Measurements from ENCODE around the gene ARHGAP10.

The ARHGAP10 gene

DNA sequence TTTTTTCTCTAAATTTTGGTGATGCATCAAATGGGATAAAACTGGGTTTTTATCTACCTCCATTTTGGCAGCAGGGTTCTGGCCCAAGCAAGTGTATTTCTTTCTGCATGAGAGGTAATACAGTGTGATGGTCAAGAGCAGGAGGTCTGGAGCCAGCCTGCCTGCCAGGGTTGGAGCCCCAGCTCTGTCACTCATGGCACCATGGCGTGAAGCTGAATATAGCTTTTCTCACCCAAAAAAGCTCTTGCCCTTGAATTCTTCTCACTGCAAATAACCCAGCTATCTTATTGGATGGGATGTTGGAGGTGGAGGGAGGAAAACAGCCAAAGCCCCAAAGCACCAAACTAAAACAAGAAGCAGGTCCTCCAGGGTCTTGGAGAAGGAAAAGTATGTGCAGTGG, 218.4 kb downstream of the ARHGAP10 start:
- no peak for DNase-seq (ENCODE audit: low read depth)

GRCh38 chr4:147950841-147951240, 219.0 kb downstream of the ARHGAP10 start:
- DNase-seq (ENCODE audit: low read depth): no peak

DNA sequence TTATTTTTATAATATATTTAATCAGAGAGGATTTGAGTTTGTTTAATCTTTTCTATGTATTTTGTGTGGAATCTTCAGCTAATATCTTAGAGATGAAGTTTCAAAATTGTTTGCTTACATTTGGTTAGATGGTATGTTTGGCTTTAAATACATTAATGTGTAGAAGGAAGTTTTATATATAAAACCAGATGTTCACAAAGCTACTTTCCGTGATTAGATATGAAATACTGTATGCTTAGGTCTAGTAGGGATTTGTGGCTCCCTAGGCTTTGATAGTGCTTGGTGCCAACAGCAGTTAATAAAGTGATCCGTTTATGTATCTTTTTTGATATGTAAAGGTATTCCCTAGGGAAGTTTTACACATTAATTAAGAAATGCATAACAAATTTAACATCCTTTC, 223.0 kb downstream of the ARHGAP10 start:
- no peak for DNase-seq (ENCODE audit: low read depth)

DNA sequence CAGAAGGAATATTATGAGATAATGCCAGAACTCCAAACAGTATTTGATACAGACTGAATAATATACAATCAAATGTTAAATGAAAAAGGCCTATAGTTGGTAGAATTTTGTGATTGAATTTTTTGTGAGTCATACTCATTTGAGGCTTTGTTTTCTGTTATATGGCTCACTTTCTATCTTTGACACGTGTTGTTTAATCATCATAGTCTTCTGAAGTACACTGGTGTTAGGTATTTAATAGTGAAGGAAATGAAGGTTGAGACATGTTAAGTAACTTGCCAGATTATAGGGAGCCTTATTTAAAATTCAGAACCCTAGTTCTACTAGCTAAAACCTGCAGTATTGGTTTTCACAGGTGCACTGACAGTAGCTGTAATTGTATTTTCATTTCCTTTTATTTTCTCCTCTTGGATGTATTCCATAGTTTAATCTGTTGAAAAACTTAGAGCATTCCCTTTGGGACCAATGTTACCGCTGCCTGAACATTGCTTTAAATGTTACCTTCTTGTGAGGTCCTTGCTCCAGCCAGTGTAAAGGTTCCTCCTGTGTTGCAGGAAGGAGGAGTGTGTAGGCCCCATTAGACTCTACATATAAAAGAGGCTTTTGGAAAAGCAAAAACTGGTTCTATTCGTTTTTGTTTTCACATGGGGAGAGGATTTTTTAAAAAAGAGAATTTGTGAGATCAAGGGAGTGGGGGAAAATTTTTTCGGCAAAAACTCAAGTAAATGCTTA, 224.1 kb downstream of the ARHGAP10 start:
- DNase-seq (ENCODE audit: low read depth): no peak

GRCh38 chr4:147957446-147957845, 225.6 kb downstream of the ARHGAP10 start:
- no peak for DNase-seq (ENCODE audit: low read depth)

- DNase-seq (ENCODE audit: low read depth): peak; percentile 32
These were observed 226.2 kb downstream of the ARHGAP10 start for GRCh38 chr4:147958057-147958456.

GRCh38 chr4:147958489-147959065, 226.7 kb downstream of the ARHGAP10 start:
- no peak for DNase-seq (ENCODE audit: low read depth)

DNA sequence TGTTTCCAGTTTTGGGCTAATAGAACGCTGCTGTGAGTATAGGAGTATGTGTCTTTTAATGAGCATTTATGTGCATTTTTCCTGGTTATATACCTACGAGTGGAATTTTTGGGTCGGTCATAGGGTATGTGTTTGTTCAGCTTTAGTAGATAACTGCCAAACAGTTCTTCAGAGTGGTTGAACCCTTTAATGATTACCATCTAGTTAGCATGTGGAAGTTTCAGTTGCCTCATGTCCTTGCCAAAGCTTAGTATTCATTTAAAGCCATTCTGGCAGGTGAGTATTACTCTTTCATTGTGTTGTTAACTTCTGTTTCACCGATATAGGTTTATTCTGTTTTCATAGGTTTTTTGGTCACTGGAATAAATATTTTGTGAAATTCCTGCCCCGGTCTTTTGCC, 229.1 kb downstream of the ARHGAP10 start:
- no peak for DNase-seq (ENCODE audit: low read depth)

- no peak for DNase-seq (ENCODE audit: low read depth)
These were observed 232.0 kb downstream of the ARHGAP10 start for GRCh38 chr4:147963839-147964238.

- DNase-seq (ENCODE audit: low read depth): no peak
These were observed 232.5 kb downstream of the ARHGAP10 start for GRCh38 chr4:147964266-147964880.

GRCh38 chr4:147965056-147965455, 233.2 kb downstream of the ARHGAP10 start:
- DNase-seq (ENCODE audit: low read depth): no peak

- DNase-seq (ENCODE audit: low read depth): no peak
These were observed 234.0 kb downstream of the ARHGAP10 start for GRCh38 chr4:147965873-147966272.

GRCh38 chr4:147968641-147969040, 236.8 kb downstream of the ARHGAP10 start:
- DNase-seq (ENCODE audit: low read depth): peak; percentile 38

DNA sequence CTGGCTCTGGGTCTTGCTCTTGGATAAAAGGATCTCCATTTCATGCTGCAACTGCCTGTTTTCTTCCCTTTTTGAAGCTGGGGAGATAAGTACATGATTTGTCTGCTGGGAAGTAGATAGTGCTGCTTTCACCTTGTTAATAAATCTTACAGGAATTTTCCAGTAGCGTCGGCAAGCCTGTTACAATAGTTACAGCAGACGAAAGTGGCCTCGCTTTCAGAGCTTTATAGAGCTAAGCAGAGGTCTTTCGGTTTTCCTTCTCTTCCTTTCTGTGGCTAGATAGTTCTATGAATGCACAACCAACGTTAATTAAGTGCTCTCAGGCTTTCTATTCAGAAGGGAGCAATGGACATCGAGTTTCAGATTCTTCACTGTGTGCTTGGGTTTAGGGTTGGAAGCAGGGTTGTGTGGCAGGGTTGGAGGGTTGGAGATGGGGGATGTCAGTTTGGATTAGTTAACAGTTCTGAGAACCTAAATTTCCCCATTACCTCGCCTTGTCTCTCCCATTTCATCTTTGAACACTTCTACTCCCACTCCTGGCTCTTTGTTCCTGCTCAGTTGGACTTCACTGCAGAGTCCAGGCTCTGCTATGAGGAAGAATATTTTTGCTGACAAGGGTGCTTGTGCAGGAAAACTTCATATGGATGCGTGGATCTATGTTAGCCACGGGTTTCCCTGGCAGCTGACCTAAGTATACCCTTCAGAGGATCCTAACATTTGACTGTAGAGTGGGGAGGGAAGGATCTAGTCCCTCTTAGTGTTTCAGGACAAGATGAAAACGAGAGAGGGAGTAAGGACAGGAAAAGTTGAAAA, 237.9 kb downstream of the ARHGAP10 start:
- DNase-seq (ENCODE audit: low read depth): no peak

GRCh38 chr4:147971116-147971515, 239.2 kb downstream of the ARHGAP10 start:
- no peak for DNase-seq (ENCODE audit: low read depth)

GRCh38 chr4:147975325-147975724, 243.4 kb downstream of the ARHGAP10 start:
- DNase-seq (ENCODE audit: low read depth): peak; percentile 69

DNA sequence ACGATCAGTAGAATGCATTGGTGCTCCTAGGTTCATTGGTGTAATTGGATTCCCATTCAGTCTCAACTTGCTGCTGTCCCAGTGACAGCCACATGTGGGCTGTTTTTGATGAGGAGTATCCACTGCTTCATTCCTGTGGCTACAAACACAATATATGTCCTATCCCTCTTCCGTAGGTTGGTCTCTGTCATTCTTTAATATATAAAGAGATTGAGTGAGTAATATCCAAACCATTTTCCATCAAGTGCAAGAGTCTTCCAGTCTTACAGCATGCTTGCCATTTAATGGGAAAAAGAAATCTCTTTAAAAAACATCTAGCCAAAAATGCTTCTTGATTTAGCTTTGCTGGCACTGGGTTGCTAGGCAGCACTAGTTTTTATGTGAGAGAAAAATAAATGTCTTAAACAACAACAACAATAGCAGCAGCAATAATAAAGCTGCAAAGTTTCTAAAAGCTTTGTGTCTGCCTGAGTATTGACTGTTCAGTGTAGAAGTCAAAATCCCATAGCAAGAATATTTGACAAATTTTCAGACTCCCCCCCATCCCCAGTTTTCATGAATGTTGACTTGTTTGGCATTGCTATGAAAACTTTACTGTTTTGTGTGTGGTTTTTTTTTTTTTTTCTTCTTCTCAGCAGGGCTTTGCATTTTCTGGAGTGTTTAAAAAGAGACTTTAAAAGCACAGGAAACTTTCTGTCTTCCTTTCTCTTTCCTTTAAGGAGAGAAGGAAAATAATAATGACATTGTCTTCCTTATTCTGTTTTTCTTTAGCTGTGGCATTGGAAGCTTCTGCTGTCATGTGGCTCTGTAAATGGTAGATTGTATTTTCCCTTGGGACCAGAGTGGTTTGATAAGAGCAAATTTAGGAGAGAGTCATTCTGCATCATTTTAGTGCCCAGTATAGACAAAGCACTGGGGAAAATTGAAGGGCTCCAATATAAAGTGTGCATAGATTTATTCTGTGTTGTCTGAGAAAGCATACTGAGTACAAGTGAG, 244.3 kb downstream of the ARHGAP10 start:
- DNase-seq (ENCODE audit: low read depth): peak; percentile 29

DNA sequence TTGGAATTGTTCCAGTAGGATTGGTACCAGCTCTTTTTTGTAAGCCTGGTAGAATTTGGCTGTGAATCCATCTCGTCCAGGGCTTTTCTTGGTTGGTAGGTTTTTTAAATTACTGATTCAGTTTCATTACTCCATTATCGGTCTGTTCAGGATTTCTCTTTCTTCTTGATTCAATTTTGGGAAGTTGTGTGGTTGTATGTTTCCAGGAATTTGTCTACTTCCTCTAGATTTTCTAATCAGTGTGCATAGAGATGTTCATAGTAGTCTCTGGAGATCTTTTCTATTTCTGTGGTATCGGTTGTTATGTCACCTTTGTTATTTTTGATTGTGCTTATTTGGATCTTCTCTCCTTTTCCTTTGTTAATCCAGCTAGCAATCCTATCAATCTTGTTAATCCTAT, 248.7 kb downstream of the ARHGAP10 start:
- DNase-seq (ENCODE audit: low read depth): no peak

GRCh38 chr4:147981305-147981704, 249.4 kb downstream of the ARHGAP10 start:
- peak; percentile 70 for DNase-seq (ENCODE audit: low read depth)

DNA sequence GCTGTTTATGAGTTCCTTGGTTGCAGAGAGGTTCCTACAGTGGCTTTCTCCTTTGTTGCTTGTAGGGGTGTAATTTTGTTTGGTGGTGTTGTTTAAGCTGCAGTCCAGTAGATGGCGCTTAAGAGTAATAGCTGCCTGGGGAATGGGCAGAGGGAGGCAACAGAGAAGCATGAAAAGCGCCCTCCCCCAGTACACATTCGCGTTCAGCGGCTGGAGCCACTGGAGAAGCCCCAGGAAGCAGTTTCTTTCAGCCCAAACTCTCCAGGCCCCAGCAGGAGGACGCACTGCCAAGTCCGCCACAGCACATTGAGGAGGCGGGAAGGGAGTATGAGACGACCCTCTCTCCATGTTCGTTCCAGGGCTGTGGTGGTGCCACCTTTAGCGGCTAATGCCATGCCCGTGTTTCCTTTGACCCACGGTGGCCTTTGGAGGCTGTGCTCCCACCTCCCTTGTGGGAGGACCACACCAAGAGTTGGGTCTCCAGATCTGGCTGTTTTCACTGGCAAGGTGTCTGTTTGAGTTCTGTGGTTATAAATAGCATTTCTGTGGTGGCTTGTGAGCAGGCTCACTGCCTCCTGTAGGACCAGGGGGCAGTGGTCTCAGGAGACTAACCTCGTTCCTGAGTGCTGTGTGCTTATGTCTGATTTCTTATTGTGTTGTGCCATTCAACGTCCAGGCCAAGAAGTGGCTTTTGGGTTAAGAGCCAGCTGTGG, 252.3 kb downstream of the ARHGAP10 start:
- peak; percentile 53 for DNase-seq (ENCODE audit: low read depth)

- DNase-seq (ENCODE audit: low read depth): no peak
These were observed 252.9 kb downstream of the ARHGAP10 start for GRCh38 chr4:147984778-147985138.

Measured in iris pigment epithelial cell (primary cell).